ENCODE results near the gene SVIP.

The SVIP gene

GRCh38 chr11:22808571-22809197 is 20.9 kb downstream of the SVIP start:
- TF ChIP-seq ZNF274 (IDR thresholded peaks at IDR 0.05; ENCODE audit: low read depth, low read length), result no peak
- no peak overlapping the region for H3K4me3 ChIP-seq (ENCODE audit: low read length)

GRCh38 chr11:22807855-22808570 is 21.6 kb downstream of the SVIP start:
- TF ChIP-seq ZNF274 (IDR thresholded peaks at IDR 0.05; ENCODE audit: low read depth, low read length), result no peak
- H3K4me3 ChIP-seq (ENCODE audit: low read length), result no peak overlapping the region; the same call in 1 of the 2 replicates

- TF ChIP-seq ZNF274 (IDR thresholded peaks at IDR 0.05; ENCODE audit: low read depth, low read length), result no peak
- no peak overlapping the region; the same call in 1 of the 2 replicates for H3K4me3 ChIP-seq (ENCODE audit: low read length)
Observed at GRCh38 chr11:22807391-22807790, 22.2 kb downstream of the SVIP start.

- no peak for TF ChIP-seq ZNF274 (IDR thresholded peaks at IDR 0.05; ENCODE audit: low read depth, low read length)
- no peak overlapping the region for H3K4me3 ChIP-seq (ENCODE audit: low read length)
Observed at GRCh38 chr11:22802861-22803260, 26.7 kb downstream of the SVIP start.

GRCh38 chr11:22800482-22800881 is 29.1 kb downstream of the SVIP start:
- no peak for TF ChIP-seq ZNF274 (IDR thresholded peaks at IDR 0.05; ENCODE audit: low read depth, low read length)
- H3K4me3 ChIP-seq (ENCODE audit: low read length), result no peak overlapping the region

GRCh38 chr11:22798901-22799300 is 30.7 kb downstream of the SVIP start:
- no peak overlapping the region for H3K4me3 ChIP-seq (ENCODE audit: low read length)
- no peak for TF ChIP-seq ZNF274 (IDR thresholded peaks at IDR 0.05; ENCODE audit: low read depth, low read length)

- no peak for TF ChIP-seq ZNF274 (IDR thresholded peaks at IDR 0.05; ENCODE audit: low read depth, low read length)
- H3K4me3 ChIP-seq (ENCODE audit: low read length), result no peak overlapping the region
Observed at GRCh38 chr11:22797047-22797446, 32.6 kb downstream of the SVIP start.

- no peak overlapping the region for H3K4me3 ChIP-seq (ENCODE audit: low read length)
- no peak for TF ChIP-seq ZNF274 (IDR thresholded peaks at IDR 0.05; ENCODE audit: low read depth, low read length)
Observed at GRCh38 chr11:22795914-22796313, 33.7 kb downstream of the SVIP start.

- no peak overlapping the region for H3K4me3 ChIP-seq (ENCODE audit: low read length)
- TF ChIP-seq ZNF274 (IDR thresholded peaks at IDR 0.05; ENCODE audit: low read depth, low read length), result no peak
Observed at GRCh38 chr11:22792497-22792896, 37.1 kb downstream of the SVIP start.

- no peak overlapping the region for H3K4me3 ChIP-seq (ENCODE audit: low read length)
- no peak for TF ChIP-seq ZNF274 (IDR thresholded peaks at IDR 0.05; ENCODE audit: low read depth, low read length)
Observed at GRCh38 chr11:22787551-22788162, 41.9 kb downstream of the SVIP start.

- H3K4me3 ChIP-seq (ENCODE audit: low read length), result no peak overlapping the region
- TF ChIP-seq ZNF274 (IDR thresholded peaks at IDR 0.05; ENCODE audit: low read depth, low read length), result no peak
Observed at GRCh38 chr11:22787055-22787454, 42.5 kb downstream of the SVIP start.

- H3K4me3 ChIP-seq (ENCODE audit: low read length), result no peak overlapping the region
- TF ChIP-seq ZNF274 (IDR thresholded peaks at IDR 0.05; ENCODE audit: low read depth, low read length), result no peak
Observed at GRCh38 chr11:22786475-22786874, 43.1 kb downstream of the SVIP start.

GRCh38 chr11:22785251-22785650 is 44.4 kb downstream of the SVIP start:
- no peak for TF ChIP-seq ZNF274 (IDR thresholded peaks at IDR 0.05; ENCODE audit: low read depth, low read length)
- H3K4me3 ChIP-seq (ENCODE audit: low read length), result no peak overlapping the region

- no peak overlapping the region for H3K4me3 ChIP-seq (ENCODE audit: low read length)
- TF ChIP-seq ZNF274 (IDR thresholded peaks at IDR 0.05; ENCODE audit: low read depth, low read length), result no peak
Observed at GRCh38 chr11:22780952-22781593, 48.5 kb downstream of the SVIP start.

- TF ChIP-seq ZNF274 (IDR thresholded peaks at IDR 0.05; ENCODE audit: low read depth, low read length), result no peak
- H3K4me3 ChIP-seq (ENCODE audit: low read length), result no peak overlapping the region
Observed at GRCh38 chr11:22779850-22780249, 49.8 kb downstream of the SVIP start.
